H1 (cell line): ENCODE results near the gene SLC26A8. TPM values are rescaled to one million over a fixed set of nuclear protein-coding genes. Genes with fewer than 3 reads are reported as not detected.

Experiments
- CTCF ChIA-PET: fragments of 300-600 bp; sonication (Branson Sonifier 250); formaldehyde crosslinking; loops from one replicate; lab custom pipeline; 2021; ENCODE audit not compliant: partially characterized antibody; lab: Charles Lee
- POLR2A ChIA-PET: fragments of 300-600 bp; sonication (Branson Sonifier 250); formaldehyde crosslinking; loops from one replicate; lab custom pipeline; 2021; ENCODE audit warnings: inconsistent platforms; ENCODE audit not compliant: partially characterized antibody; lab: Charles Lee
- DNase-seq, 2 experiments: peaks; one replicate each; pipeline versions ENCODE4 v3.0.0 to v3.0.0-alpha.2; 2010 to 2022; ENCODE audit warnings: low spot score in 2 of 2, low read depth in 1 of 2, mixed read lengths in 1 of 2
- FAIRE-seq: peaks from 2 replicates; lab custom pipeline; 2011; peaks lifted over from hg19 to GRCh38; lab: Jason Lieb, UNC
- H2AFZ ChIP-seq: 2 replicates; pipeline ENCODE4 v1.8.1; 2012; ENCODE audit warnings: low read length, inconsistent platforms
- H2AK5ac ChIP-seq: 2 replicates; pipeline ENCODE4 v1.6.1; 2013; ENCODE audit warnings: low read depth, low read length
- H2BK120ac ChIP-seq: replicated peaks from 2 replicates; pipeline ENCODE3; 2013; ENCODE audit warnings: low read depth, low read length, inconsistent platforms
- H2BK12ac ChIP-seq: 2 replicates; pipeline ENCODE4 v1.6.1; 2013; ENCODE audit warnings: low read depth, low read length
- H2BK15ac ChIP-seq: 2 replicates; pipeline ENCODE4 v1.6.1; 2013; ENCODE audit warnings: low read length
- H2BK20ac ChIP-seq: 2 replicates; pipeline ENCODE4 v1.6.1; 2013; ENCODE audit warnings: low read length
- H2BK5ac ChIP-seq: 2 replicates; pipeline ENCODE4 v1.6.1; 2013; ENCODE audit warnings: low read depth, low read length
- H3K14ac ChIP-seq: 2 replicates; pipeline ENCODE4 v1.6.1; 2013; ENCODE audit warnings: inconsistent platforms; ENCODE audit not compliant: insufficient read length
- H3K18ac ChIP-seq: 2 replicates; pipeline ENCODE4 v1.6.1; 2013; ENCODE audit warnings: low read length; ENCODE audit errors: extremely low read depth
- H3K23ac ChIP-seq: 2 replicates; pipeline ENCODE4 v1.6.1; 2013; ENCODE audit warnings: inconsistent platforms; ENCODE audit not compliant: insufficient read length
- H3K23me2 ChIP-seq: 2 replicates; pipeline ENCODE4 v1.6.1; 2013; ENCODE audit warnings: low read depth, low read length
- H3K27ac ChIP-seq: 2 replicates; pipeline ENCODE4 v1.6.1; 2011; ENCODE audit warnings: low read depth, low read length, inconsistent platforms
- H3K27me3 ChIP-seq, 4 experiments: replicated peaks in 1 of 4; 1 replicate in 1 of 4; 2 replicates in 3 of 4; pipeline versions ENCODE4 v1.6.1 to v1.8.1; 2011 to 2013; ENCODE audit warnings: low read length in 3 of 4, mild to moderate bottlenecking in 3 of 4, inconsistent platforms in 2 of 4, mixed read lengths in 2 of 4, moderate library complexity in 1 of 4; ENCODE audit not compliant: control insufficient read depth in 3 of 4, insufficient read depth in 3 of 4; ENCODE audit errors: extremely low read depth in 1 of 4
- H3K36me3 ChIP-seq, 4 experiments: 2 replicates each; pipeline versions ENCODE4 v1.6.1 to v1.8.1; 2011 to 2013; ENCODE audit warnings: mild to moderate bottlenecking in 4 of 4, low read length in 3 of 4, moderate library complexity in 2 of 4, control low read depth in 1 of 4, inconsistent platforms in 1 of 4; ENCODE audit not compliant: insufficient read depth in 4 of 4, control insufficient read depth in 2 of 4
- H3K4ac ChIP-seq: replicated peaks from 2 replicates; pipeline ENCODE3; 2013; ENCODE audit warnings: low read length, low read depth, mixed read lengths, inconsistent platforms; ENCODE audit not compliant: insufficient read length
- H3K4me1 ChIP-seq, 4 experiments: replicated peaks in 1 of 4; 1 replicate in 1 of 4; 2 replicates in 3 of 4; pipeline versions ENCODE4 v1.6.1 to v1.8.1; 2011 to 2013; ENCODE audit warnings: low read length in 3 of 4, inconsistent platforms in 2 of 4, mixed read lengths in 1 of 4; ENCODE audit not compliant: insufficient read depth in 4 of 4, control insufficient read depth in 3 of 4
- H3K4me2 ChIP-seq, 2 experiments: 2 replicates each; pipeline versions ENCODE4 v1.6.1 to v1.8.1; 2011 to 2013; ENCODE audit warnings: low read depth in 2 of 2, low read length in 2 of 2, control low read depth in 1 of 2, inconsistent platforms in 1 of 2, mild to moderate bottlenecking in 1 of 2; ENCODE audit not compliant: insufficient read depth in 1 of 2
- H3K4me3 ChIP-seq, 4 experiments: fragments of 200-600, 300-600 bp in 1 of 4; sonication (generic), shearing (Covaris generic), sonication (Bioruptor Twin) in 1 of 4; 2 replicates each; pipeline versions ENCODE4 v1.5.1 to v1.8.1; 2011 to 2016; ENCODE audit warnings: low read length in 4 of 4, low read depth in 3 of 4, control low read depth in 2 of 4, inconsistent platforms in 2 of 4, mild to moderate bottlenecking in 2 of 4, mixed read lengths in 1 of 4, moderate library complexity in 1 of 4; ENCODE audit not compliant: insufficient read depth in 2 of 4; ENCODE audit errors: extremely low read depth in 1 of 4
- H3K56ac ChIP-seq: replicated peaks from 2 replicates; pipeline ENCODE3; 2013; ENCODE audit warnings: low read depth, mild to moderate bottlenecking, mixed read lengths, low read length, inconsistent platforms; ENCODE audit not compliant: insufficient read length
- H3K79me1 ChIP-seq: 2 replicates; pipeline ENCODE4 v1.6.1; 2013; ENCODE audit warnings: low read depth, low read length, control low read depth
- H3K79me2 ChIP-seq, 2 experiments: 2 replicates each; pipeline versions ENCODE4 v1.6.1 to v1.8.1; 2012 to 2013; ENCODE audit warnings: low read length in 2 of 2, mild to moderate bottlenecking in 2 of 2, inconsistent platforms in 1 of 2; ENCODE audit not compliant: insufficient read depth in 2 of 2, control insufficient read depth in 1 of 2
- H3K9ac ChIP-seq, 4 experiments: replicated peaks in 1 of 4; 1 replicate in 1 of 4; 2 replicates in 3 of 4; pipeline versions ENCODE4 v1.6.1 to v1.8.1; 2011 to 2013; ENCODE audit warnings: low read depth in 3 of 4, low read length in 3 of 4, control low read depth in 2 of 4, mild to moderate bottlenecking in 2 of 4, moderate library complexity in 2 of 4, inconsistent platforms in 1 of 4; ENCODE audit errors: extremely low read depth in 1 of 4
- H3K9me3 ChIP-seq, 2 experiments: 2 replicates each; pipeline versions ENCODE4 v1.6.1 to v1.8.1; 2012 to 2013; ENCODE audit warnings: mild to moderate bottlenecking in 2 of 2, moderate library complexity in 2 of 2, control low read depth in 1 of 2, inconsistent platforms in 1 of 2, low read depth in 1 of 2, low read length in 1 of 2, mixed read lengths in 1 of 2; ENCODE audit not compliant: insufficient read depth in 2 of 2
- H4K20me1 ChIP-seq, 2 experiments: replicated peaks in 1 of 2; 2 replicates each; pipeline versions ENCODE3 to v1.8.1; 2011 to 2013; ENCODE audit warnings: inconsistent platforms in 2 of 2, low read length in 2 of 2, mild to moderate bottlenecking in 1 of 2; ENCODE audit not compliant: insufficient read depth in 2 of 2, control insufficient read depth in 1 of 2
- H4K5ac ChIP-seq: 2 replicates; pipeline ENCODE4 v1.6.1; 2013; ENCODE audit warnings: low read length, low read depth, mixed read lengths, inconsistent platforms; ENCODE audit not compliant: insufficient read length
- H4K8ac ChIP-seq: 2 replicates; pipeline ENCODE4 v1.8.0; 2013; ENCODE audit warnings: mild to moderate bottlenecking, moderate library complexity, low read length, inconsistent platforms; ENCODE audit not compliant: insufficient read depth; ENCODE audit errors: extremely low read depth
- H4K91ac ChIP-seq: replicated peaks from 2 replicates; pipeline ENCODE3; 2013; ENCODE audit warnings: low read length, mixed read lengths, inconsistent platforms; ENCODE audit not compliant: insufficient read length
- NRF1 ChIP-seq: IDR thresholded peaks from 2 replicates; pipeline ENCODE4 v1.6.1; 2011; ENCODE audit warnings: mild to moderate bottlenecking, low read depth, low read length, improper control_type of control experiment
- PHF8 ChIP-seq: fragments of 200-600 bp; sonication (generic); conservative IDR thresholded peaks from 2 replicates; pipeline ENCODE4 v1.7.1; 2012; ENCODE audit warnings: low read depth, mild to moderate bottlenecking, inconsistent platforms, low read length, moderate library complexity
- POLR2A ChIP-seq, 2 experiments: IDR thresholded peaks; 1 replicate in 1 of 2; 2 replicates in 1 of 2; pipeline ENCODE4 v1.6.1; 2011; ENCODE audit warnings: low read depth in 2 of 2, low read length in 2 of 2, mild to moderate bottlenecking in 2 of 2; ENCODE audit errors: control extremely low read depth in 1 of 2
- RXRA ChIP-seq: IDR thresholded peaks from 2 replicates; pipeline ENCODE4 v1.6.1; 2011; ENCODE audit warnings: low read depth, mild to moderate bottlenecking, low read length, moderate library complexity; ENCODE audit not compliant: insufficient read depth
- SP2 ChIP-seq: IDR thresholded peaks from 2 replicates; pipeline ENCODE4 v1.6.1; 2012; ENCODE audit warnings: mild to moderate bottlenecking, low read length, inconsistent platforms
- WGBS, 2 experiments: shearing (Covaris generic) in 1 of 2; methylation state at CpG; one replicate each; pipeline versions ENCODE4 v1.1.6 to v1.1.7; 2013 to 2015; ENCODE audit warnings: low lambda C conversion rate in 2 of 2, mixed read lengths in 2 of 2, inconsistent platforms in 1 of 2, low coverage in 1 of 2, missing lambda C conversion rate in 1 of 2; ENCODE audit not compliant: insufficient replicate concordance in 2 of 2, insufficient coverage in 1 of 2, insufficient read length in 1 of 2; ENCODE audit errors: extremely low coverage in 1 of 2, missing lambda C conversion rate in 1 of 2; 5-methylcytosine and 5-hydroxymethylcytosine counted together
- polyA plus RNA-seq, 7 experiments: library from polyadenylated mRNA; depleted of rRNA in 3 of 7; stranded (reverse) in 5 of 7; unstranded in 2 of 7; fragments of >200 nt in 5 of 7; fragments of 200-250 nt in 2 of 7; gene quantifications; 1 replicate in 5 of 7; 2 replicates in 1 of 7; 4 replicates in 1 of 7; pipeline versions ENCODE4 v1.2.1 to v1.2.3, GENCODE V29; 2011 to 2013; ENCODE audit warnings: missing spikeins in 2 of 7, mixed read lengths in 2 of 7
- total RNA-seq: library from RNA; stranded (reverse); fragmentation: NEBNext Ultra II Directional; extraction: Animal tissue kit (Norgen Biotek cat#: 25700); gene quantifications from 2 replicates; pipeline ENCODE4 v1.2.1, GENCODE V29; 2021

SLC26A8 gene
- total and polyA plus RNA-seq, 2 of the 8 experiments (the other 6 are each of a cell fraction or from before 2014, with no cell fraction given): 0.56 to 0.57 TPM

DNA sequence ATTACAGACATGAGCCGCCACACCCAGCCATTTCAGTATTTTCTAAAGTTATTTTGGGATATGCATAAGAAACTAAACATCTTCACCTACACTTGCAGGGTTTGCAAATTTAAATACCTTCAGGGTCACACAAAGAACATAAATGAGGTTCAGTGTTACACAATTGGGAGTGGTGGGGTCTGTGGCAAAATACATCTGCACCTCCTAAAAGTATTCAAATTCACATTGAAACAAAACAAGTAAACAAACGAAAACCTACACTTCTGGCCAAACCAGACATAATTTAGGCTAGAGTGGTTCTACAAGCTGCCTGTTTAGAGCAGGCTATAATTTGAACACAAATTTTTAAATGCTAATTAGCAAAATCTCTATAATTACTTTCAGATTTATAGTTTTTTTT, 37.8 kb upstream of the SLC26A8 start:
- H2AFZ ChIP-seq: no peak overlapping the region
- peaks cover 0 to 14% of the 10 kb centered on the region in 2 experiments; a peak in 2 of 4 replicates for H3K79me2 ChIP-seq
- no peak overlapping the region for H3K56ac ChIP-seq
- POLR2A ChIA-PET: no interaction called here
- no peak overlapping the region for H3K14ac ChIP-seq
- FAIRE-seq: no peak
- no peak overlapping the region for H4K8ac ChIP-seq
- WGBS, 2 experiments: 87% methylated on average over 2 of the region's 2 CpGs; no CpG with 5 or more reads in 1 of the 2 experiments
- no peak overlapping the region for H3K4ac ChIP-seq
- H3K27ac ChIP-seq: no peak overlapping the region
- H3K4me3 ChIP-seq: no peak overlapping the region
- H3K4me1 ChIP-seq: no peaks in the 10 kb centered on the region
- H2BK12ac ChIP-seq: no peak overlapping the region
- H3K23ac ChIP-seq: no peak overlapping the region
- no peaks in the 10 kb centered on the region; the same call in 1 of the 2 replicates for H3K79me1 ChIP-seq
- H2BK5ac ChIP-seq: no peak overlapping the region
- CTCF ChIA-PET: interaction anchor here (1.3 kb wide), 1 partner anchor 10 kb away, joined by 4 read pairs; no protein-coding TSS in a partner anchor
- TF ChIP-seq NRF1 (no peak), PHF8 (no peak), SP2 (no peak), RXRA (no peak), POLR2A (IDR thresholded peaks at IDR 0.05; ENCODE audit: control extremely low read depth in 1 of 2, low read depth in 2 of 2, low read length in 2 of 2) (no peak)
- no peak for DNase-seq
- no peak overlapping the region for H4K5ac ChIP-seq
- H3K36me3 ChIP-seq: peaks cover 0 to 7% (median 3%) of the 10 kb centered on the region in 4 experiments; a peak in 3 of 8 replicates
- no peaks in the 10 kb centered on the region for H3K27me3 ChIP-seq
- H2BK20ac ChIP-seq: no peak overlapping the region
- H3K23me2 ChIP-seq: peaks cover 4% of the 10 kb centered on the region; the same call in 1 of the 2 replicates
- no peaks in the 10 kb centered on the region for H3K9me3 ChIP-seq
- H3K4me2 ChIP-seq: no peak overlapping the region
- H4K91ac ChIP-seq: no peak overlapping the region
- H2AK5ac ChIP-seq: no peak overlapping the region
- no peak overlapping the region for H2BK15ac ChIP-seq
- no peak overlapping the region for H2BK120ac ChIP-seq
- H3K18ac ChIP-seq: no peak overlapping the region
- no peak overlapping the region for H3K9ac ChIP-seq
- peaks cover 0 to 3% of the 10 kb centered on the region in 2 experiments for H4K20me1 ChIP-seq
